VCaP (cell line): ENCODE measurements around the gene GRAMD1B.

Experiments used
- H3K27ac ChIP-seq: fragments of 450-650 bp; 2 replicates; pipeline ENCODE4 v1.5.1; 2017
- TF ChIP-seq, protein P1 (sequence below): fragments of 450-650 bp; conservative IDR thresholded peaks from 2 replicates; pipeline ENCODE4 v1.5.1; 2017; ENCODE audit warnings: mild to moderate bottlenecking, moderate library complexity

The GRAMD1B gene

DNA sequence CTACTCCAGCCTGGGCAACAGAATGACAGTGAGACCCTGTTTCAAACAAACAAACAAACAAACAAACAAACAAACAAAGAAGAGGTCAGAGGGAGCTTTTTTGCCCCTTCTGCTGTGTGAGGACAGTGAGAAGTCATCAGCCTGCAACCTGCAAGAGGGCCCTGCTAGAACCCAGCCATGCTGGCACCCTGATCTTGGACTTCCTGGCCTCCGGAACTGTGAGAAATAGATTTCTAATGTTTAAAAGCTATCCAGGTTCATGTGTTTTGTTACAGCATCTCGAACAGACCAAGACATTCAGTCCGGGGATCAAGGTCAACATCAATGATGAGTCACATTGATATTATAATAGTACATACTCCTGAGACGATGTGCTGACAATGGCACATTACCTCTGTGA is 41.4 kb upstream of the GRAMD1B start:
- H3K27ac ChIP-seq: no peak overlapping the region
- TF ChIP-seq, protein P1, sequence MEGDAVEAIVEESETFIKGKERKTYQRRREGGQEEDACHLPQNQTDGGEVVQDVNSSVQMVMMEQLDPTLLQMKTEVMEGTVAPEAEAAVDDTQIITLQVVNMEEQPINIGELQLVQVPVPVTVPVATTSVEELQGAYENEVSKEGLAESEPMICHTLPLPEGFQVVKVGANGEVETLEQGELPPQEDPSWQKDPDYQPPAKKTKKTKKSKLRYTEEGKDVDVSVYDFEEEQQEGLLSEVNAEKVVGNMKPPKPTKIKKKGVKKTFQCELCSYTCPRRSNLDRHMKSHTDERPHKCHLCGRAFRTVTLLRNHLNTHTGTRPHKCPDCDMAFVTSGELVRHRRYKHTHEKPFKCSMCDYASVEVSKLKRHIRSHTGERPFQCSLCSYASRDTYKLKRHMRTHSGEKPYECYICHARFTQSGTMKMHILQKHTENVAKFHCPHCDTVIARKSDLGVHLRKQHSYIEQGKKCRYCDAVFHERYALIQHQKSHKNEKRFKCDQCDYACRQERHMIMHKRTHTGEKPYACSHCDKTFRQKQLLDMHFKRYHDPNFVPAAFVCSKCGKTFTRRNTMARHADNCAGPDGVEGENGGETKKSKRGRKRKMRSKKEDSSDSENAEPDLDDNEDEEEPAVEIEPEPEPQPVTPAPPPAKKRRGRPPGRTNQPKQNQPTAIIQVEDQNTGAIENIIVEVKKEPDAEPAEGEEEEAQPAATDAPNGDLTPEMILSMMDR: no peak

DNA sequence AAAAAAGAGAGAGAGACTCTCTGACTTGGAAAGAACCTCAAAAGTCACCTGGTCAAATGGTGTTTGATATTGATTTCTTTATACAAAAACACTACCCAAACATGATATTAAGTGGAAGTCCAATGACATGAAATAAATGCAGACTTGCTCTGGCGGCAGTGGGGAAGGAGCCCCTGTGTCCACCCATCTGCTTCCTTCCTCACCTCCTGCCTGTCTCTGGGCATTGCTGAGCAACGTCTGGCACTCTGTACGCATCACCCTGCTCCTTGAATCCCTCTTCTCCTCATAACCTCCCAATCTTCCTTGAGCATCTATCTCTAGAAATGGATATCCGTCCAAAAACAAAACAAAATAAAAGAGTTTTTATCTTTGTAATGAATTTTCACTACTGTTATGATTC is 39.9 kb upstream of the GRAMD1B start:
- TF ChIP-seq, protein P1: no peak

DNA sequence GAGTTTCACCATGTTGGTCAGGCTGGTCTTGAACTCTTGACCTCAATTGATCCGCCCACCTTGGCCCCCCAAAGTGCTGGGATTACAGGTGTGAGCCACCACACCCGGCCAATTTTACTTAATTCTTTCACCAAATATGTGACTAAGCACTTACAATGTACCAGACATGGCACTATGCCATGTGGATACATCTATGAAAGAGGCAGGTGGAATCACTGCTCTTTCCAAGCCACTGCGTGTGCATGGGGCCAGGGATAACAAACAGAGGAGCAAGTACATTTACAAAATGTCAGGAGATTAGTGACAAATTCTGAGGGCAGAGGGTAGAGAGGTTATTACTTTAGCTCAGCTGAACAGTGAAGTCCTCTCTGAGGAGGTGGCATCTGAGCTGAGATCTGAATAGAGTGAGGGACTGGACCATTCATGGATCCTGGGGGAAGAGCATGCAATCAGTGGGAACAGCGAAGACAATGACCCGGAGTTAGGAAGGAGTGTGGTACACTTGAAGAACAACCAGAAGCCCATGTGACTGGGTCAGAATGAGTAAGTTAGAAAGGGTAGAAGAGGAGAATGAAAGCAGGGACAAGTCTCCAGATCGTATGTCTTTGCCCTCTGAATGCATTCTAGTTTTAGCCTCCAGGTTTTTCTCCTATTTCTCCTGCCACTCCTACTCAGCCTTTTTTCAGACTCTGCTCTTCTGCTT is 38.3 kb upstream of the GRAMD1B start:
- H3K27ac ChIP-seq: no peak overlapping the region
- TF ChIP-seq, protein P1: no peak

More for the DNA sequence above, 39.9 kb upstream of the GRAMD1B start:
- no peak overlapping the region for H3K27ac ChIP-seq

DNA sequence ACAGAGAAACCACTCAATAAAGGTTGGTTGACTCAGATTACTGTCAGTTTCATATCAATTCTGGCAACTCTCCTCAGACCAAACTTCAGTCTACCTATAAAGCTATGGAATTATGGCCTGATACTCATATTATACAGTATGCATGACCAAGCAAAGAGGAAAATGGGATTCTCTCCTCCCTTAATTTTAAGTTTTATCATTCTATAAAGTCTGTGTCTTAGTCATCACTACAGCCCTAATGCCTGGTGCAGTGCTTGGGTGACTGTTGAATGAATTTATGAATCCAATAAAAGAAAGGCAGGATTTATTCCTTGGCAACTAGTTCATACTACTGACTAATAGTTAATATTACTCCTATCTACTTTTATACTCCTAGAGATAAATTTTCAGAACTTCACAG is 37.6 kb upstream of the GRAMD1B start:
- TF ChIP-seq, protein P1: no peak
- no peak overlapping the region for H3K27ac ChIP-seq

DNA sequence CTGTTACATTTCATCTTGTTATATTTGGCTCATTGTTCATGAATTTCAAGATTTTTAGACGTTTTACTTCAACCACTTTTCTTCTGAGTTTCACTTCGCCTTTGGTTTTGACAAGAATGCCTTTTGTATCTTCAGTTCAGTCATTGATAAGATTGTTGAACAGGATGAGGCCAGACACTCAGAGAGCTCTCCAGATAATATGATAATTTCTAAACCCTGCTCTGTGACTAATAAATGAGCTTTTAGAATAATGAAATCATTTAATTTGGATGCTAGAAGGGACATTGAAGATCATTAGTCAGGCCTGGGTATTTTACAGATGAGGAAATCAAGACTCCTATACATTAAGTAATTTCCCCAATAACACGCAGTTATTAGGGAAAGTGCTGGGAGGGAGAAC is 37.2 kb upstream of the GRAMD1B start:
- H3K27ac ChIP-seq: no peak overlapping the region
- TF ChIP-seq, protein P1: no peak

DNA sequence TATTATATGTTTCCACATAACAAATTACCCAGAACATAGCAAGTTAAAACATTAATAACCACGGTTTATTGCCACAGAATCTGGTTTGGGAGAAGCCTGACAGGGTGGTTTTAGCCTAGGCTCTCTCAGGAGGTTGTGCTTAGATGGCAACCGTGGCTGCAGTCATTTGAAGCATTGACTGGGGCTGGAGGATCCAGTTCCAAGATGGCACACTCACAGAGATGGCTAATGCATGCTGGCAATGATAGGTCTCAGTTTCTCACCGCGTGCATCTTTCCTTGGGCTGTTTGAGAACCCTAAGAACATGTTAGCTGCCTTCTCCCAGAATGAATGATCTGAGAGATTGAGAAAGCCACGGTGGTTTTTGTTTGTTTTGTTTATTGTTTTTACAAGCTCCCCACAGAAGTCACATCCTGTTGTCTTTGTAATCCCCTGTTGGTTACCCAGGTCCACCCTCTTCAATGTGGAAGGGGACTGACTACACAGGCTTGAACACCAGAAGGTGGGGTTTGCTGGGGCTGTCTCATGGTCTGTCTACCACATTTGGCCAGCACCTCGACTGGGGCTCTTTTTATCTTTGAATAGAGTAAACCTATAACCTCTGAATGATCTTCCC is 36.6 kb upstream of the GRAMD1B start:
- TF ChIP-seq, protein P1: no peak
- H3K27ac ChIP-seq: no peak overlapping the region

DNA sequence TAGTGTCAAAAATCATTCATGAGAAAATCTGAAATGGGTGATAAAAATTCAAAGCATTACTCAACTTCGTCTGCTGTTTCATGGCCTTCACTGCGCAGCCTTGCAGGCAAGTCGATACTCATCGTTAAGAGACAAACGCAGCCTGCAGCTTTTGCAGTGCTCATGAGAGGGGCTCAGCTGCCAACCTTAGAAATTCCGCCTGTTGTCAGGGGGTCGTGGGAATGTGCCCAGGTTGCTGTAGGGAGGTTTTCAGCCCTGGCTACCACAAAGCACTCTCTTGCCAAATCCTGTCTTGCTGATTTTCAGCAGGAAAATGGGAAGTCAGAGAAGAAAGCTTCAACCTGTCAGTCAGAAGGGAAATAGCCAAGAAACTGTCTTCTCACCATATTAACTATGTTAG is 25.4 kb upstream of the GRAMD1B start:
- TF ChIP-seq, protein P1: no peak
- no peak overlapping the region for H3K27ac ChIP-seq
